GDM1 (cell line): ENCODE data around the gene GPATCH8.
A peak's percentile ranks its signal among the peaks of the same experiment; 100 is the strongest.
"Not testable (repeated sequence)": the region's sequence is repeated elsewhere in the genome, so short reads cannot be mapped to it uniquely, and the experiment has no call there.

Experiments
- DNase-seq: peaks from one replicate; lab custom pipeline; 2025; lab: John Stamatoyannopoulos, UW

GPATCH8 gene

DNA sequence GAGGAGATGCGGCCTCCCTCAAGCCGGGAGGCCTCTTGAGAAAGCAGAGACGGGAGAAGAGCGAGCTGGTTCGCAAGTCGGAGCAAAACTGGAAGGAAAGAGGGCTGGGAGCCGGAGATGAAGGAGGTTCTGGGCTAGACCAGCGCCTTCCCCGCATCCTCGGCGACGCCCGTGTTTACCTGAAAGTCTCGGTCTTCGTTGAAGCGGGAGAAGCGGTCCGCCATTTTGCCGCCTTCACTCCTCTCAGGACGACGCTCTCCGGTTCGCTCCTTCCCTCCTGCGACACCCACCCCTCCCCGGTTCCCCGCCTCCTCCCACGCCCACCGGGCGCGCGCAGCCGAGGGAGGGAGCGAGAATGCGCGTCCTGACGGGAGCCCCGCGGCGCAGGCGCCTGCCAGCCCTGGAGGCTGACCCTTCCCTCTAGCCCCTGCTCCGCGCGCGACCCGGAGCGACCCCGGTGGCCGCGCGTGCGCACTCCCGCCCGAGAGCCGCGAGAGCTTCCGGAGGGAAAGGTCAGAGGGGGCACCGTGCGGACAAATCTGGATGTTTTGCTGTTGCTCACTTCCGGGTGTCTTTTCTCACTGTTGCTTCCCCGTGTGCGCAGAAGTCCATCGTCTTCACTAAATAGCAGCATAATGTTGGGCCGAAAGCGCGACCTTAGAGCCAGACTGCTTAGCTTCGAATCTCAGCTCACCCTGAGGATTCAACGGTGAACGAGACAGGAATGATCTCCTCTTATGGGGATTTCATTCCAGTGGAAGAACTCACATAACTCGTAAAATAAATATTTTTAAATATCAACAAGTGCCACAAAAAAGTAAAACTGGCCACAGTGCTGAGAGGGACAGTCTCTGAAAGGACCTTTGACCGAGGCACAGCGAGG is at the start of gene GPATCH8:
Gene GPATCH8 (minus strand): TSS at position 260 of the 883 bp plus-strand sequence. CDS start 36 bp downstream, at position 224.
- DNase-seq = peak; percentile 97

DNA sequence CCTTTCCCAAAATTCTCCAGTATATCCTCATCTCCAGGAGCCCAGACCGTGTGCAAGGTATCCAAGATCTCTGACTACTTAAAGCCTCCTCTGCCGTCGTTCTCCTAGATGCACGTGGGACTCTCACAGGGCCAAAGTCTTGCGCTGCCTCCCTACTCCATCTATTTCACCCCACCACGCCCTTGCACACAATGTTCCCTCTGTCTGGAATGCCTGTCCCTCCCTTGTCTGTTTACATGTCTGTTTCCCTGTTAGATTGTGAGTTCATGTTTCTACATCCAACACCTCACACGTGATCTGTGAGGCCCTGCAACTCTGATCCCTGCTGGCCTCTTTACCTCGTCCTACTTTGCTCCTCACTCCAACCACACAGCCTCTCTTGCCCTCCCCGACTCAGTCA is 49.2 kb upstream of the GPATCH8 start:
- no peak for DNase-seq

GRCh38 chr17:44549686-44550085 is 46.5 kb upstream of the GPATCH8 start:
- DNase-seq = no peak

DNA sequence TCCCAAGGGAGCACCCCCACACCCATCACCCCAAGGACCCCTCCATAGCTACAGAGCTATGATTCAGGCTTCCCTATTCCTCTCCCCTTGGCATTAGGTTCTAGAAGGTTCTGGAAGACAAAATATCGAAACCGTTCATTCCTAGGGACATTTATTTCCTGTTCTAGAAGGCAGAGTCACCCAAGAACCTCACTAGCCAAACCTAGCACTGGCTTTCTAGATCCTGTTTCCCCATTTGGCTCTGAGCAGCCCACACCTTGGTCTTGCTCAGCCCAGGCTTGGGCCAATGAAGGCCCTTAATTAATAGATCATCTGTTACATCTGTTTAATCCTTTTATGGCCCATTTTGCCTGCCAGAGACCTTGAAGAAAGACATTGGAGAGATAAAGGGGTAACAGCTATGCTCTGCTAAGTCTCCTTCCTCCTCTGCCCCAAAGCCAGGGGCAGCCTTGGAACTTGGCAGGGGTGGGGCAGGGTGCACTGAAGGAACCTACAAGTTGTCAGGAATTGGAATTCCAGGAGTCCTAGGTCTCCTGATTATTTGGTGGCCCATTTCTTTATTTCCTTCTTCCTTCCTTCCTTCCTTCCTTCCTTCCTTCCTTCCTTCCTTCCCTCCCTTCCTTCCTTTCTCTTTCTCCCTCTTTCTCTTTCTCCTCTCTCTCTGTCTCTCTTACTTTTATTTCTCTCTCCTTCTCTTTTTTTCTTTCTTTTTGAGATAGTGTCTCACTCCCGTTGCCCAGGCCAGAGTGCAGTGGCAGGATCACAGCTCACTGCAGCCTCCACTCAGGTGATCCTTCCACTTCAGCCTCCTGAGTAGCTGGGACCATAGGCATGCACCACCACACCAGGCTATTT is 45.4 kb upstream of the GPATCH8 start:
- no peak for DNase-seq

GRCh38 chr17:44547625-44548267 is 44.5 kb upstream of the GPATCH8 start:
- DNase-seq = no peak

GRCh38 chr17:44546671-44547606 is 43.7 kb upstream of the GPATCH8 start:
- no peak for DNase-seq

DNA sequence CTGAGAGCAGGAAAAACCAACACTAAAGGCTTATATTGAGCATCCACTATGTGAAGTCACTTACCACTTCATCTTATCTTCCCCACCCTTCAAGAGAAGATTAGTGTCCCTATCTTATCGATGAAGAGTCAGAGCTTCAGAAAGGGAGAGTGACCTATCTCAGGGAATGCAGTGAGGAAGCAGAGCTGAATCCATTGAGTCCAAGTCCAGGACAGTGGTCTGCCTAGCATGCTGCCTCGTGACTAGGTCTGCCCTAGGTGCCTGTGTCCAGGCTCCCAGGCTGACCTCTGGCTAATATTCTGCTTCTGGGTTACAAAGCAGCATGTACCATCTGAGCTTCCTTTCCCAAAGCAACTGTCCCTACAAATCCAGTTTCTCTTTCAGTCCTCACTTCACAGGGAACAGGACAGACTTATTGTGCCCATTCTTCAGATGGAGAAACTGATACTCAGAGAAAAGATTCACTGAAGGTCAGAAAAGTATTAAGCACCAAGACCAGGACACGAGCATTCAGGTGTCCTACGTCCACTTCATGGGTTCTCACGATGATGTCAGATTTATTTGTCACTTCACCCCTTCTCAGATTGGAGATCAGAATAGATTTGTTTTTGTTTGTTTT is 40.8 kb upstream of the GPATCH8 start:
- DNase-seq = no peak

DNA sequence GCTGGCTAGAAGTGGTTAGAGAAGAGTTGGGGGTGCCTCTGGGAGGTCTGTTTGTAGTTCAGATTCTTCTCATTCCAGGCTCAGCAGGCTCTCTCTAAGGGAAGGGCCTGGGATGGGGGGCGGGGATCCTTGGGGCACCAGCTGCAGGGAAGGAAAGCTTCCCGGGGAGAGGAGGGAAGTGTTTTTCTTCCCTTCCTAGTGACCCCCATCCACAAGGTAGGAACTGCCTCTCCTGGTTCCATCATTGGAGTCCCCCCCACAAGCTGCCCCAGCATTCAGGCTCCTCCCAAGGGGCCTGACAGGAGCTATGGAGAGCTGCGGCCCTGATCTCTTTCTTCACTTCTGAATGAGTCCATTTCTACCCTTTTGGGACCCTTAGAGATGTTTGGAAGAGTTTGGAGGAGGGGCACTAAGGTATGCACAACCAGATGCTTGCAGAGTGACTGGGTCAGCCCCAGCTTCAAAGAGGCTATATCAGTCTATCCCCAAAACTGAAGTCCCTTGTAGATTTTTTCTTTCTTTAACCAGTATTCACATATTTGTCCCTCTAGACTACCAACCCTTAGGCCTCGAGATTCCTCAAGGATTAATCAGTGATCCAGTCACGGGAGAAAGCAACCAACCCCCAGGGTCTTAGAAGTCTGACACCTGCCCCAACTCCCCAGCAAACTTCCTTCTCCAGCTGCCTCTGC is 40.2 kb upstream of the GPATCH8 start:
- no peak for DNase-seq

GRCh38 chr17:44541884-44542581 is 38.8 kb upstream of the GPATCH8 start:
- DNase-seq = no peak

- no peak for DNase-seq
Measured at GRCh38 chr17:44540246-44541084, 37.3 kb upstream of the GPATCH8 start.

- no peak for DNase-seq
Measured at GRCh38 chr17:44539673-44540072, 36.5 kb upstream of the GPATCH8 start.

- not testable (repeated sequence) for DNase-seq
Measured at GRCh38 chr17:44537922-44538321, 34.7 kb upstream of the GPATCH8 start.

- DNase-seq = no peak
Measured at GRCh38 chr17:44536090-44536953, 33.1 kb upstream of the GPATCH8 start.

DNA sequence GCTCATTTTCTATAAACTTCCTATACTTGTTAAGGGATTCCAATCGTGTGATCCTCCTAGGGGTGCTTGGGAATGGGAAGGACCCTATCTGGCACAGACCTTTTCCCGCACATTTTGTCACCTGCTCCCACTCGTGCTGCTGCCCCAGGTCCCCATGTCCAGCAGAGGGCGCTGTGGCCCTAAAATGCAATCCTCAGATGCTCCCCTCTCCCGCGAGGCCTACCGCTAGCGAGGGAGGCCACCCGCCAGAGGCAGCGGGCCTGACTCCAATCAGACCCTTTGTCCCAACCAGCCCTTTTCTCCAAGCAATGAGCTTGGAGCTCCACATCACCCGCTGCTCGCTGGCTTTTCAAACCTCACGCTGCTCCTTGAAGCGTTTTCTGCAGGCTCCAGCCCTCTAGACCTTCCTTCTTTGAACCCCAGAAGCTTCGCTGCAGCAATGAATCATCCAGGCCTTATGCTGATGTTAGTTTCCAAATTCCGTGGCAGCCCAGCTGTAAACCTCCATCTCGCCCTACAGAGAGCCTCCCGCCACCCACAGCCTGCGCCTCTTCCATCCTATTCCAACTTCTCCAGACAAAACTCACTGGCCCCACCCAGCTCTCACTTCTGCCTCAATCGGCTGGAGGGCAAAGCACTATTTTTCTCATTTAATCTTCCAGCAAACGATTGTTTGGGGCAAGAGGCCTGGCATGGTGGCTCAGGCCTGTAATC is 30.5 kb upstream of the GPATCH8 start:
- peak; percentile 75 for DNase-seq

DNA sequence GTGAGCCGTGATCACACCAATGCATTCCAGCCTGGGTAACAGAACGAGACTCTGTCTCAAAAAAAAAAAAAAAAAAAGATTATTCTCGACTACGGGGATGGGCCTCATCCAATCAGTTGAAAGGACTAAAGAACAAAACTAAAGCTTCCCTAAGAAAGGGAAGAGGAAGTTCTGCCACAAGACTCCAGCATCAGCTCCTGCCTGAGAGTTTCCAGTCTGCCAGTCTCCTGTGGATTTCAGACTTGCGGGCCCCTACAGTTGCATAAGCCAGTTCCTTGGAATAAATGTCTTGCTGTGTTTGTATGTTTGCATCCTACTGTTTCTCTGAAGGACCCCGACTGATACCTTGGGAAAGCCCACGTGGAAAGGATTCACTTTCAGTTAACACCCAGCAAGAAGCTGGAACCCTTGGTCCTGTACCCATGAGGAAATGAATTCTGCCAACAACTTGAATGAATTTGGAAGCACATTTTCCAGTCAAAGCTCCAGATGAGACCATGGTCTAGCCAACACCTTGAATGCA is 27.8 kb upstream of the GPATCH8 start:
- no peak for DNase-seq

DNA sequence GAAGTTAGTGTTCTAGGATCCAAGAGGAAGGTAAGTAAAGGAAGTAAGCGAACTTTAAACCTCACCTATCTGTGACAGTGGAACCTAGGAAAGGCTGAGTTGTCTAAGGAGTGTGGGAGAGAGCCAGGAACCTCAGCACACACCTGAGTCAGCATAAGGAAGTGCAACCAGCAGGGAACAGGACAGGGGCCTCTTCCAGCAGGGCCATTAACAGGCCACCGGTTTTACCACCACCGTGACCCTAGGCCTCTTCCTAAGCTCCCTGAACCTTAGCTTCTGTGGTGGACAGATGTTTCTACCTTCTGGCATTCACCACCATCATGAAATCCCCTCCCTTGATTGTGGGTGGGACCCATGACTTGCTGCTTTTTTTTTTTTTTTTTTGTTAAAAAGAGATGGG is 26.7 kb upstream of the GPATCH8 start:
- DNase-seq = no peak

DNA sequence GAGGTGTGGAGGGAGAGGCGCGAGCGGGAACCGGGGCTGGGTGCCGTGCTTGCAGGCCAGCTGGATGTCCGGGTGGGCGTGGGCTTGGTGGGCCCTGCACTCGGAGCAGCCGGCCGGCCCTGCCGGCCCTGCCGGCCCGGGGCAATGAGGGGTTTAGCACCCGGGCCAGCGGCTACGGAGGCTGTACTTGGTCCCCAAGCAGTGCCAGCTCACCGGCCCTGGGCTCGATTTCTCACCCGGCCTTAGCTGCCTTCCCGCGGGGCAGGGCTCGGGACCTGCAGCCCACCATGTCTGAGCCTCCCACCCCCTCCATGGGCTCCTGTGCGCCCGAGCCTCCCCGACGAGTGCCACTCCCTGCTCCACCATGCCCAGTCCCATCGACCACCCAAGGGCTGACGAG is 24.7 kb upstream of the GPATCH8 start:
- DNase-seq = no peak
